HFF-Myc (cell line): ENCODE results near the gene SERPINB10.
"Not testable (repeated sequence)": the region's sequence is repeated elsewhere in the genome, so short reads cannot be mapped to it uniquely, and the experiment has no call there.

Experiments used
- DNase-seq: peaks from one replicate; pipeline ENCODE4 v3.0.0-alpha.2; 2011; ENCODE audit warnings: low read depth; ENCODE audit errors: extremely low read depth
- H3K4me3 ChIP-seq: replicated peaks from 2 replicates; pipeline ENCODE4 v1.5.1; 2011; ENCODE audit warnings: low read depth, mild to moderate bottlenecking, control low read depth, low read length
- TF ChIP-seq, protein P1 (sequence below): IDR thresholded peaks from 2 replicates; pipeline ENCODE4 v1.5.1; 2012; ENCODE audit warnings: mild to moderate bottlenecking, low read depth, low read length, control low read depth; ENCODE audit errors: missing control alignments

SERPINB10 gene

DNA sequence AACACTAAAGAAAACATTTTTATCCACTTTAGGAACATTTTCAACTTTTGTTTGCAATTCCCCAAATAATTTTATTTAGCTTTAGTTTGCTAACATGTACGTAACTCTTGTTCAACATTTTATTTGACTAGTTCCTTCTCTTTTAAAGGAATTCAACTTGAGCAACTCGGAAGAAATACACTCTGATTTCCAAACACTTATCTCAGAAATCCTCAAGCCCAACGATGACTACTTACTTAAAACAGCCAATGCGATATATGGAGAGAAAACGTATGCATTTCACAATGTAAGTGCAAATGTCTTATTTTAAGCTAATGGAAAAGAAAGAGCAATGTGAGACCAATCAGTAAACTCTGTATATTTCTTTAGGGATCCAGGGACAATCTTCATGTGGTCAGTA, 10.1 kb downstream of the SERPINB10 start:
- DNase-seq = no peak
- TF ChIP-seq, protein P1, sequence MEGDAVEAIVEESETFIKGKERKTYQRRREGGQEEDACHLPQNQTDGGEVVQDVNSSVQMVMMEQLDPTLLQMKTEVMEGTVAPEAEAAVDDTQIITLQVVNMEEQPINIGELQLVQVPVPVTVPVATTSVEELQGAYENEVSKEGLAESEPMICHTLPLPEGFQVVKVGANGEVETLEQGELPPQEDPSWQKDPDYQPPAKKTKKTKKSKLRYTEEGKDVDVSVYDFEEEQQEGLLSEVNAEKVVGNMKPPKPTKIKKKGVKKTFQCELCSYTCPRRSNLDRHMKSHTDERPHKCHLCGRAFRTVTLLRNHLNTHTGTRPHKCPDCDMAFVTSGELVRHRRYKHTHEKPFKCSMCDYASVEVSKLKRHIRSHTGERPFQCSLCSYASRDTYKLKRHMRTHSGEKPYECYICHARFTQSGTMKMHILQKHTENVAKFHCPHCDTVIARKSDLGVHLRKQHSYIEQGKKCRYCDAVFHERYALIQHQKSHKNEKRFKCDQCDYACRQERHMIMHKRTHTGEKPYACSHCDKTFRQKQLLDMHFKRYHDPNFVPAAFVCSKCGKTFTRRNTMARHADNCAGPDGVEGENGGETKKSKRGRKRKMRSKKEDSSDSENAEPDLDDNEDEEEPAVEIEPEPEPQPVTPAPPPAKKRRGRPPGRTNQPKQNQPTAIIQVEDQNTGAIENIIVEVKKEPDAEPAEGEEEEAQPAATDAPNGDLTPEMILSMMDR = no peak

DNA sequence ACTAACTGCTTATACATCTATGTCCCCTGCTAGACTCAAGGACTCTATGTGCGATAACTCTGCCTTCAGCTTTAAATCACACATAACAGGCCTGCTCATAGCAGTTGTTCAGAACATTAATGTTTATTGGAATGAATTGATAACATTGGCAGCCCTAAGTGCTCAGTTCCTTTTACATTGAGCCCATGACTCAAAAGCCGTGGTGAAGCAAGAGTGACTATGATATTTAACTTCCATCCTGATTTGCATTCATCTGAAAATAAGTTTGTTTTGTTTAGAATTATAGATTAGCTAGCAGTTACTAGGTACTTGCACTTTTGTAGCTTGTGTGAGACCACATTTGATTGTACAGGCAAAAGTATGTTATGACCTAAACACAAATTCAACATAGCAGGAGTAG, 14.3 kb downstream of the SERPINB10 start:
- TF ChIP-seq, protein P1 = no peak
- H3K4me3 ChIP-seq = no peak overlapping the region
- no peak for DNase-seq

More for the DNA sequence above, 10.1 kb downstream of the SERPINB10 start:
- no peak overlapping the region for H3K4me3 ChIP-seq

DNA sequence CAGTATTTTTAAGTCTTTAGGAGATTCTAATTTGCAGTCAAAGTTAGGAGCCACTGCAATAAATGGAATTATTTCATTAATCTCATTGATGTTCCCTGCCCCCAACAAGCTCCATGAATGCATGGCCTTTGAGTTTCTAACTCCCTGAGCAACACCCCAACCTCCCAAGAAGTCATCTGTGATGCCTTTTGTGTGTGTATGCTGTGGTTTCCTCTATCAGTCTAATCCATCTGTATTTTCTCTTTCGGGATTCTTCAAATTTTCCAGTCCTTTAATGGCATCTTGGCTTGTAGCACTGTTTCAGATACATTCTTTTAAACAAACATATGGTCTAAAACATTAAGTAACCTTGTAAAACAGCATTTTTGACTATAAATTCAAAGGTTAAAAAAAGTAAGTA, 16.8 kb downstream of the SERPINB10 start:
- DNase-seq = peak; percentile 36
- no peak overlapping the region for H3K4me3 ChIP-seq
- TF ChIP-seq, protein P1 = no peak

DNA sequence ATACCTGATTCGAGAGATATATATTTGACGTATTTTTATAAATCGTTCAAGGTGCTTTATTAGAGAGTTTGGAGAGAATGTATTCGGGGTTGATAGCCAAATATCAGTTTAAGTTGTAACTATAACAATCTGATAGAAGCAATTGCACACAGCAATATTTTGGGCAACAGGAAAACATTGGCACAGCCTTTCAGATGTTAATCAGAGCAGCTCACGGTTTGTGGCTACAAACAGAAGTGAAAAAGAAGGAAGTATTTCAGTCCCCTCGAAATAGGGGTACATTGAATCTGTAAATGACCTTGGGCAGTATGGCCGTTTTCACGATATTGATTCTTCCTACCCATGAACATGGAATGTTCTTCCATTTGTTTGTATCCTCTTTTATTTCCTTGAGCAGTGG, 20.6 kb downstream of the SERPINB10 start:
- no peak for DNase-seq
- no peak overlapping the region for H3K4me3 ChIP-seq
- TF ChIP-seq, protein P1 = no peak

DNA sequence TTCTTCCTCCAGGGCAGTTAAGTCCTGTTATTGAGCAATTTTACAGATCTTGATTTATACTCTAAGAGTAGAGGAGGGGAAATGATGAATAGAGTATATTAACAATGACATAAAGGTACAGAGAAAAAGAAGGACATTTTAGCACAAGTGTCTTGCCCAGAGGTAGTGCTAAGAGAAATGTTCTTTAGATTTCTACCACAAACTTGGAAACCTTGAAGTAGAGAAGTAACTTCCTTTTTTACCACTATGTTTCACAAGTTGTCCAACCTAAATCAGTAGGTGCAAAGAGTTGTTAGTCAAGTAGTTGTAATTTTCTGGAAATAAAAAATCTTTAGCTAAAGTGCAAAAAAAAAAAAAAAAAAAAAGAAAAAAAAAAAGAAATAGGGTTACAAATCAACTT, 21.6 kb downstream of the SERPINB10 start:
- not testable (repeated sequence) for H3K4me3 ChIP-seq, DNase-seq

DNA sequence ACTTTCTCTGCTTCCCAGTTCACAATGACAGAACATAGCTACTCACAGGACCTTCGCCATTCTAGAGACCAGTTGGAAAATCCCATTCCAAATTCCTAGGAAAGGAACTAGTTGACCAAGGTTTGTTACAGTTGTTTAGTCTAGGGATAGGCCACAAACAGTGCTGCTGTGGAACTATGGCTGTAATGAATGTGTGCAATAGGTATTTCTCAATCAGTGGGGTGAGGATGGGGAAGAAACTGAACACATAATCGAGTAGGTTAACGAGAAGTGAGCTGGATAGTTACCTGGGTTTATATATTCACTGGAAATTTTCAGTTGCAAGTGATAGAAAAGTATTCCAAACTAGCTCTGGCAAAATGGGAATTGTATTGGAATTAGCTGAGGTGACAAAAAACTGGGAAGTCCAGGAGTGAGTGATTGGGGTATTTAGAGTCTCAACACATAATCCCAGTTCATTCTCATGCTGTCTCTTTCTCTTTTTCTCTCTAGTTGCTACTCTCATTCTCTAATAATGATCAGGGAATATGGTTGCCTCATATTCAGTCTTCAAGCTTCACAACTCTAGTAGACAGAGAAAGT, 23.1 kb downstream of the SERPINB10 start:
- no peak for DNase-seq
- TF ChIP-seq, protein P1 = no peak
- H3K4me3 ChIP-seq = no peak overlapping the region

DNA sequence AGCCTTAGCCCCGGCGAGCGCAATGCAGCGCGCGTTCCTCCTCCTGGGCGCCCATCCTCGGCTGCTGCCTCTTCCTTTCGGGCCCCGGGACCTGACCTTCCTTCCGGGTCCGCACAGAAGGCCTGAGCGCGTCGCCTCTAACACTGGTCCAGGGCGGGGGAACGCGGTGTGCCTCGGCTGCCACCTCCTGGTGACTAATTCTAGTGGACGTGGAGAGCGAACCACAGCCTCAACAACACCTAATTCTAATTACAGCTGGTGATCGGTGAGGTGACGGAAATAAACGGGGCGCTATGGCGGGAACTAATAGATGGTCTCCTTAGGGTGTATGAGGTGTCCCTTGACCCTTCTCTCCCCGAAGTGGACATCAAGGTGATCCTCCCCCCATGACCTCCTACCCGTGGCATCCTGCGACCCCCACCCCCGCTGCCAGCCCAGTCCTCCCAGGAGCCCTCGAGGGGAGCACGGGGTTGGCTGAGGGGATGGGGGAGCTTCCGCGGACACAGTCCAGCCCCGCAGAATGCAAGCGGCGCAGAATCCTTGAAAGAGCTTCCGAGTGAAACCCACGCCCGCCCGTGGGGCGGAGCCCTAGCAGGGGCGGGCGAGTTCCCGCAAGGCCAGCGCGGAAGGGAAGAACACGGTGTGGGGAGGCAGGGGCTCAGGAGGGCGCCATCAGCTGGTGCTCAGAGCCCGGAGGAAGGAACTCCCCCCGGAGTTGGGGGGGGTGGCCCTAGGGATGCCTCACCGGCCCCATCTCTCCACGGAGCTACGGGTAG, 28.6 kb downstream of the SERPINB10 start:
- TF ChIP-seq, protein P1 = peak; percentile 69
- peak overlapping the region; percentile 50 for H3K4me3 ChIP-seq
- DNase-seq = peak; percentile 48
